ENCODE measurements around the gene THSD4. TPM values are rescaled to one million over a fixed set of nuclear protein-coding genes. Genes with fewer than 3 reads are reported as not detected.
"Not testable (repeated sequence)": the region's sequence is repeated elsewhere in the genome, so short reads cannot be mapped to it uniquely, and the experiment has no call there.

Gene THSD4
- total RNA-seq, 2 experiments from 2014 or later: not detected

GRCh38 chr15:71118881-71119632 is 3.8 kb downstream of the THSD4 start:
- POLR2A ChIA-PET: no interaction called here

DNA sequence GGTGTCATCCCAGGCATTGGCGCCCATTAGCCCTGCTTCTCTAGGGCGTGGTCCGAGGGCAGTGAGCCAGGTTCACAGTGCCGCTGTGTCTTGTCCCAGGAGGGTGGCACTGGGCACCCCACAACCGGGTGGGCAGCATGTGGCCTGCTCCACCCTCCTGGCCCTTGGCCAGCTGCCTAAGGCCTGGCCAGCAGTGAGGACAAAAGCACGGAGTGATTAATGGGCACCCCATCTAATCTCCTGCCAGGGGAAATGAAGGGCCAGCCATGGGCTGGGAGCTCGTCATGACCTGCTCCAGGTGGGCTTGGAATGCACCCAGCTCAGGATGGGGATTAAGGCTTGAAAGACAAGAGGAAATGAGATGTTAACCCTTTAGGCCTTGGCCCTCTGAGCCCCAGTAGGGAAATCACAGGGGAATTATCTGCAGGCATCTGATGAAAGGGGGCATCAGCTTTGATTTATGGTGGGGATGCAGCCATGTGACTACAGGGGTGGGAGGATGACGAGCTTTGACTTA is 5.2 kb downstream of the THSD4 start:
- ChIA-PET CTCF (no interaction called here), POLR2A (no interaction called here)

More at GRCh38 chr15:71118881-71119632, 3.8 kb downstream of the THSD4 start:
- CTCF ChIA-PET: no interaction called here

DNA sequence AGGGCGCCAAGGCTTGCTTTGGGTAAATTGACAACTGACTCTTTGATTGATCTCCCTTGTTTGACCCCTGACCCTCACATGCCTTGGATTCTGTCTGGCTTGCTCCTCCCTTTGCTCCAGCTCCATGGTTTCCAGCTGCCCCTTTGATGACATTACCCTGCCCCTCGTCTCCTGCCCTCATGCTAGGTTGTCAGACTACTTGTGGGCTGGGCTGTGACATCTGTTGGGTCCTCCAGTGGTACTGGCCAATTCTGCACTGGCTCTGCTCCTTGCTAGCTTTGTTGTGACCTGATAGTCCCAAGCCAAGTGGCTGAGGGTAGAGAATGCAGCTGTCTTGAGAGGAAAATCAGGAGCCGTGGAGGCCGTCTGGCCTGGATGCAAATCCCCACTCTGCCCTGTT is 6.2 kb downstream of the THSD4 start:
- ChIA-PET CTCF (no interaction called here), POLR2A (no interaction called here)

GRCh38 chr15:71124937-71125790 is 9.9 kb downstream of the THSD4 start:
- CTCF ChIA-PET: no interaction called here
- POLR2A ChIA-PET: no interaction called here

DNA sequence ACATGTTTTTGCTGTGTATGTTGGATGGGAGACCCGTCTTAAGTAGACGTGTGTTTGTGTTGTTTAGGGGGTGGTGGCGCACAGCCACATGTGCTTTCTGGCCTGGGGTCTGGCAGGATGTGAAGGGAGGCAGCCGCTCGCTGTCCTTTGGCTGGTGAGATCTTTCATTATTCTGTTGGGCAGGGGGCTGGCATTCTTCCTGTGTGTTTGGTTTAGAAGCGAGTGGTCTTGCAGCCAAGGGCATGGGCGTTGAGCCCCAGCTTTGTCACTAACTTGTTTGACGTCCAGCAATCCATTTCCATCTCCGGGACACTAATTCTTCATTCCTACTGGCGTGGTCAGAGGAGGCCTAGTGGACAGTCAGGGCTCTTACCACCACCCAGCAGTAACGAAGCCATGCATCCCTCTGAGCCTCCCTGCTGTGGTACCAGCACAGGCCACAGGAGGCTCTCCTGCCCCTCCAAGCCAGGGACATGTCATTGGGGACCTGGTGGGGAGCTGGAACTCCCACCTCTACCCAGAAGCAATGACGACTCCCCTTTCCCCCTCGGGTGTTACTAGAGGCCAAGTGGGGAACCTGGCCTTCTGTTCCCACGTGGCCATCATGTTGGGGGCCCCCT is 10.7 kb downstream of the THSD4 start:
- POLR2A ChIA-PET: no interaction called here
- CTCF ChIA-PET: no interaction called here

- ChIA-PET POLR2A (no interaction called here), CTCF (no interaction called here)
Observed at GRCh38 chr15:71127083-71127482, 11.8 kb downstream of the THSD4 start.

GRCh38 chr15:71128159-71128558 is 12.9 kb downstream of the THSD4 start:
- POLR2A ChIA-PET, CTCF ChIA-PET: not testable (repeated sequence)

- ChIA-PET CTCF (no interaction called here), POLR2A (no interaction called here)
Observed at GRCh38 chr15:71128939-71129562, 13.8 kb downstream of the THSD4 start.

DNA sequence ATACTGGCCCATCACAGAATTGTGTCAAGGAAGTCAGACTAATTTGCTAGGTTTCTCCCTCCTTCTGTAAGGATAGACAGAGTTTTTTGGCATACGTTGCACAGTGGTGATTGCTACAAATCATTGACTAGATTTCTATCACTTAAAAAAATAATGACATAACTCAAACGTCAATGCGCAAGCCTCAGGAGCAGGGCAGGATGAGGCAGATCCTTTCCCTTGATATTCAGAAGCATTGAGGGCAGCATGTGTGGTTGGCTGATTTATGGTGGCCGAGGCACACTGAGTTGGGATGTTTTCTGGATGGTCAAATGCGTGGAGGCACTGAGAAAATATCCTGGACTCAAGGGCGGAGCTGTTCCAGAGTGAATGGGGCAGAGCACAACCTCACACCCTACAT is 14.4 kb downstream of the THSD4 start:
- ChIA-PET POLR2A (no interaction called here), CTCF (no interaction called here)

DNA sequence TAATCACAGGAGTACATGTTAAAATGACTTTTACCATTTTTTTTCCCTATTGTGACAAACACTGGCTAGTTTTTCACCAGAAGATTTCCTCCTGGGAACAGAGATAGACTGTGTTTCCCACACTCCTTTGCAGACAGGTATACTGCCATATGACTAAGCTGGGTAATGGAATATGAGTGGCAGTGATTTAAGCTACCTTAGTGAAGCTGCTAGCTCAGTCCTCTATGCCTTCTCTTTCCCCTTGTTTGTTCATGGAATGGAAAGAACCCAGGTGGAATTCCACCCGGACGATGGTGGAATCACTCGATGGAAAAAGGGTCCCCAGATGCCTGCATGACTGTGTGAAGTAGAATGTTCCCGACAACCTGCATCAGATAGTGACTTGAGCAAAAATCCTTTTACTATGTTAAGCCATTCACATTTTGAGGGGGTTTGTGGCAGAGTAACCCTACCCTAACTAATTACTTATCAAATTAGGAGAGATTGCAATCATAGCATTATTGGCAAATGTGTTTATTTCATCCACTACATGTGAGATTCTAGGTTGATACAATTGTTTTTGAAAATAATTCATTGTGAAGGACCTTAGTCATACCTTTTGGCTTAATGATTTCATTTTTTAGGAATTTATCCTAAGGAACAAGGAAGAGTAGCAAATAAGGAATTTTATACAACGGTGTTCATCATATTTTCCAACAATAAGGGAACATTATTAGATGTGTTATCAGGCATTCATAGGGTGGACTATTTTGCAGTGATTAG is 16.5 kb downstream of the THSD4 start:
- ChIA-PET POLR2A (no interaction called here), CTCF (interaction anchor here (0.7 kb wide), 1 partner anchor 8 kb away, joined by 3 read pairs; no protein-coding TSS in a partner anchor)

DNA sequence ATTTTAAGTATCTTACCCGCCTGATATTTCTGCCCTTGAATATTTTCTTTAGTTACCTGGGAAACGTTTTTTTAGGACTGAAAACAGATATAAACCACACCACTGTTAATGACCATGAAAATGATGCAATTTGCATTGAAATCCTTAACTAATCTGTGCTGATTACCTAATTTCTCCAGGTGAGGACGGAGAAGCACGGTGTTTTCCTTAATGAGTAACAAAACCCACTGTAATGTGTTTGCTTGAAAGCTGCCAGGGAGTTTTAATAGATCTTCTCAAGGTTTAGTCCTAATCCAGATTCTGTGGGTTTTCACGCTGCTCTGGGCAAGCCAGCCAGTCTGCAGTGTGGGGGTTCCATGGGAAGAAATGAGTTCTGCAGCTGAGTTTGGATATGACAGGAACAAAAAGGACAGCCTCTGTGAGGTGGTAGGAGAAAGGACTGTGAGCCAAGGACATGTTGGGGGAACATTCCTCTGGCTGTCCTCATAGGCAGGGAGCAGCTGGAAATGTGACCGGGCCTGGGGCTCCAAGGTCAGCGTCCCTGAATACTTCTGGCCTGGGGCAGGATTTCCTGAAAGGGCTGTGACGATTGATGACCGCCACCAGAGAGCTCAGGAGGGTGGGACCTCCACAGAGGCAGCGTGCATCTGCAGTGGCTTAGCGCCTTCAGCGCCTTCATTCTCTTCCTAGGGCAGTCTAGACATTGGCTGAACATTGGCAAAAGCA is 18.6 kb downstream of the THSD4 start:
- CTCF ChIA-PET: no interaction called here
- POLR2A ChIA-PET: no interaction called here

DNA sequence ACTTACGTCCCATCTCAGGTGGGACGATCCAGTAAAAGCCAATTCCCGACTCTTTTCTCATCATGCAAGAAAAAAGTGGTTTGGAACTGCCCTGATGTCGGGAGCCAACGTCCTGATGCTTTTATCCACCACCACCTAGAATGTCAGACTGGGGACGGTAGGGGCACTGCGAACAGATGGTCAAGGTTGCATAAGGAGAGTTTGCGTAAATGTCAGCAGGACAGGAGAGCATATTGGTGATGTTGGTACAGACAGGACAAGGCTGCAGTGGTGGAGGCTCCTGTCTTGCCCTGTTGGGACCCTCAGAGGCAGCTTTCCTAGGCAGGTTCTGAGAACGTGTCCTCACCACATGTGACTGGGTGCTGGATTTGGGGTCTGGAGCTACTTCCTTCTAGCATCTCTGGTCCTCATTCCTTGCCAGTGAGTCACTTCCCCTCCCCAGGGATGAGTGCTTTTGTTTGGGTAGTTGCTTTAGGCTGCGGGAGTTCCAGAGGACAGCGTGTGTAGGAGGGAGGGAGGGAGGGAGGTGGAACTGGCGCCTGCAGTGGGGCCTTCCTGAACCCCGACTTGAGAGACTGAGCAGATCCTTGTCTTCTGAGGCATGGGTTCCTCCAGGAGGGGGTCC is 21.0 kb downstream of the THSD4 start:
- ChIA-PET POLR2A (no interaction called here), CTCF (no interaction called here)

DNA sequence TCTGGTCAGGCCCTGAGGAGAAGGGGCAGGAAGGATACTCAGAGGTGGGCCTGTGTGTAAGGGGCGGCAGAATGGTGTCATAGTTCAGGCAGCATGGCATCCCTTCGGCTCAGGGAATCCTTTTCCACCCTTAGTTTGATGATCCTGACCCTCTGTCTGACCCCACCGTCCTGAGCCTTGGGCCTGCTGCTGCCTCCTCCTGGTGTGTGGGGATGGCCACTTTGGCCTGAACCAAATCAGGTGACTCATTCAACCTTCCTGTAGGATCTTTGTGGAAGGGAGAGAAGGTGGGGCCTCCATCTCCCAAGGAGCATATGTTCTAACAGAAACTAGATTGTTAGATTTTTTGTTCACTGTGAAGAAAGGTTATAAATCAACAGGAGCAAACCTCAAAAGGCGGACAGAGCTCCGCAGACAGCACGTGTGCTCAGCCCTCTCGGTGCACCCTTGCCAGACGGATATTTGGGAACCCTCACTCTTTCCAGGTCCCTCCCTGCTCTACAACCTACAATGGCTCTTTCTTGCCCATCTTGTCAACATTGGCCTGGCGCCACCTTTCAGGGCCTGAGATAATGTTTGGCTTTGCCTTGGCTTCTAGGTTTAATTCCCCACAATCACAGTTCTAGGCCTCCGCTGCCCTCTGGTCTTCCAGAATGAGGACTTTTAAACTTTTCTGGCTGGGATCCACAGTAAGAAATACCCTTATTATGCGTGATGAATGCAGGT is 21.7 kb downstream of the THSD4 start:
- ChIA-PET POLR2A (no interaction called here), CTCF (no interaction called here)

- ChIA-PET CTCF (no interaction called here), POLR2A (no interaction called here)
Observed at GRCh38 chr15:71138473-71138872, 23.2 kb downstream of the THSD4 start.

- CTCF ChIA-PET: no interaction called here
- POLR2A ChIA-PET: no interaction called here
Observed at GRCh38 chr15:71139241-71139640, 24.0 kb downstream of the THSD4 start.

- ChIA-PET CTCF (no interaction called here), POLR2A (no interaction called here)
Observed at GRCh38 chr15:71141572-71141971, 26.3 kb downstream of the THSD4 start.

DNA sequence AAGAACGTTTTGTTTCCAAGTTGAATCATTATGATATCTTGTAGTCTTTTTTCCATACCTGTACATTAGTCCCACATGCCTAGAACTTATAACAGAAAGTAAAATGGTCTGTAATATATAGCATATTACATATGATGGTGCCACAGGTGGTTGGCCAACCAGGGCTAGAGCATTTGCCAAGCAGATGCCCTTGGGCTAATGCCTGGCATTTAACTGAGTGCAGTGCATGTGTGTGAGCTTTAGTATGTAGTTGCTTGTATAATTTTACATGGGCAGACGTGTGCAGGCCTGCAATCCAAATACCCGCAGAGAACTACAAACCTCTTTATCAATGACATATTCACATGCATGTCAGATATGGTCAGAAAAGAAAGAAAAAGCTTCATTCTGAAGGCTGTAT is 27.5 kb downstream of the THSD4 start:
- CTCF ChIA-PET: interaction anchor here (0.7 kb wide), 1 partner anchor 168 kb away, joined by 10 read pairs; no protein-coding TSS in a partner anchor
- POLR2A ChIA-PET: no interaction called here

Data from activated CD8-positive, alpha-beta memory T cell treated with anti-CD3 and anti-CD28 coated beads for 36 hours (primary cell).